Right lobe of liver (tissue), 6 donors: ENCODE results near the gene BAHD1. TPM values are rescaled to one million over a fixed set of nuclear protein-coding genes. Genes with fewer than 3 reads are reported as not detected.

ENCODE experiments used
- ATAC-seq, 4 donors: fragments of 200-7000 bp; cut with Tn5 transposase; one replicate each; pipeline ENCODE4 v1.9.1; 2020; ENCODE audit warnings: mild to moderate bottlenecking in 4 of 4, moderate library complexity in 4 of 4
- DNase-seq, 3 donors: peaks; one replicate each; pipeline ENCODE4 v3.0.0-alpha.2; 2020
- H3K27ac ChIP-seq, 3 donors: fragments of 200-600 bp; one replicate each; pipeline ENCODE4 v1.8.0; 2022
- H3K27me3 ChIP-seq, 2 donors: fragments of 200-600 bp; one replicate each; pipeline ENCODE4 v1.8.0; 2022
- H3K36me3 ChIP-seq, 4 donors: fragments of 200-600 bp; sonication (generic) in 1 of 4; one replicate each; pipeline versions ENCODE4 v1.5.1 to v1.8.0; 2017 to 2022; ENCODE audit warnings: control low read depth in 1 of 4
- H3K4me1 ChIP-seq, 4 donors: fragments of 200-600 bp; sonication (generic) in 1 of 4; one replicate each; pipeline versions ENCODE4 v1.5.1 to v1.8.0; 2017 to 2022; ENCODE audit warnings: control low read depth in 1 of 4
- H3K4me3 ChIP-seq, 3 donors: fragments of 200-600 bp; one replicate each; pipeline ENCODE4 v1.8.0; 2022
- H3K9me3 ChIP-seq, 4 donors: fragments of 200-600 bp; sonication (generic) in 1 of 4; one replicate each; pipeline versions ENCODE4 v1.5.1 to v1.8.0; 2017 to 2022; ENCODE audit warnings: control low read depth in 1 of 4
- CTCF ChIP-seq, 4 donors: fragments of 200-600 bp in 3 of 4; fragments of 450-650 bp in 1 of 4; IDR thresholded peaks; one replicate each; pipeline versions ENCODE4 v1.5.1 to v1.8.0; 2016 to 2022; ENCODE audit warnings: antibody characterized with exemption in 4 of 4, mild to moderate bottlenecking in 2 of 4
- POLR2A ChIP-seq: fragments of 450-650 bp; IDR thresholded peaks from one replicate; pipeline ENCODE4 v1.6.1; 2017; ENCODE audit warnings: antibody characterized with exemption, mild to moderate bottlenecking
- WGBS: methylation state at CpG from one replicate; pipeline ENCODE4 v1.1.6; 2018; ENCODE audit warnings: low coverage, low lambda C conversion rate; ENCODE audit not compliant: insufficient coverage; ENCODE audit errors: missing lambda C conversion rate; 5-methylcytosine and 5-hydroxymethylcytosine counted together
- intact Hi-C, 2 donors: fragments of 100-400 bp; cut with DNase I; formaldehyde crosslinking; loops; one replicate each; pipeline versions ENCODE4 v1.11.2 to v1.14.1; 2022
- total RNA-seq, 6 experiments: library from RNA; depleted of rRNA in 2 of 6; stranded (reverse); fragments of >200 nt in 2 of 6; fragmentation: NEBNext Ultra II Directional in 3 of 6; extraction: Animal tissue kit (Norgen Biotek cat#: 25700) in 3 of 6; gene quantifications; one replicate each; pipeline versions ENCODE4 v1.1.0 to v1.2.4, GENCODE V29; 2016 to 2023
- donor health status: DM: no; HTN: yes; CAD: no.
- donor health status: DM: no; HTN: no; CAD: no.
- donor health status: DM: no; HTN: no; CAD: no.
- donor health status: DM: no; HTN: yes; CAD: no.
- donor health status: DM: no; HTN: yes; CAD: no.

BAHD1 gene
- total RNA-seq, 6 experiments from 2014 or later, result 6.5 to 10.5 (median 9.0) TPM

DNA sequence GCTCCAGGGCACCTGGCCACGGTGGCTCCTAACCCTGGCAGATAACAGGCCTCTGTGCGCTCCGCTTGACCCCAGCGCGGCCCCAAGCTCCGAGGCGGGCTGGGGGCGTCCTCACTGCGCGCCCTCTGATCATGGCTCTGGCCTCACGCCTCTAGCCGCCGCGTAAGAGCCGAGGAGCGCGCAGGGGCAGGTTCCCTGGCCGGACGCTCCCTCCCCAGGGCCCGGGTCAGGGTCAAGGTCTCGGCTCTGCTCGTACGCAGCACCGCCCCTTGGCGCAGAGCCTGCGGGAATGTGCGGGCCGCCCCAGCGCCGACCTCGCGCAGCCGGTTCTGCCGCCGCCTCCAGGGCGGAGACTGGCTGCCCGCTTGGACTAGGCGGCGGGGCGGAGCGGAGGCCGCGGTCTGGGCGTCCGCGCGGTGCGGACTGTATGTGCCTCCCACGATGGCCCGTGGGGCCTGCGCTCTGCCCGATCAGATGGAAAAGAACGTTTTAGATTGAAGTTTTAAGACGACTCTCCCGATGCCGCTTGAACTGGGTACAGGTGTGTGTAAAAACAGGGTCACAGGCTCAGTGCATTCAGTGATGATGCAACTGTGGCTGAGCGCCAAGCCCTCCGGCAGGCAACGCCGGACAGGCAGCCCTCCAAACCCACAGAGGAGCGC lies 70.8 kb downstream of the BAHD1 start:
- Histone ChIP-seq H3K4me3 (peak overlapping the region; percentile 45 to 64 (median 63)), H3K36me3 (no peaks in the 10 kb centered on the region), H3K4me1 (peaks cover 0 to 12% (median 3%) of the 10 kb centered on the region in 4 donors), H3K27ac (peak overlapping the region; percentile 34 to 77 (median 77)), H3K27me3 (no peaks in the 10 kb centered on the region), H3K9me3 (no peaks in the 10 kb centered on the region)
- peak in 1 of 4 donors; percentile 6 for TF ChIP-seq CTCF (IDR thresholded peaks at IDR 0.05)
- TF ChIP-seq POLR2A, result peak; percentile 66
- 0% methylated on average over 8 of the region's 61 CpGs for WGBS
- intact Hi-C loops, result no loop called here
- DNase-seq (peak; percentile 94 to 97 (median 96)), ATAC-seq (peak; percentile 89 to 93 (median 92))

- H3K4me1 ChIP-seq, result peaks cover 0 to 9% (median 3%) of the 10 kb centered on the region in 4 donors
- no peaks in the 10 kb centered on the region for H3K9me3 ChIP-seq
- DNase-seq, result no peak
- WGBS, result 100% methylated on average over 1 of the region's 2 CpGs
- TF ChIP-seq CTCF (IDR thresholded peaks at IDR 0.05), result no peak
- ATAC-seq, result no peak
- H3K27ac ChIP-seq, result no peak overlapping the region
- no peak overlapping the region for H3K4me3 ChIP-seq
- H3K27me3 ChIP-seq, result no peaks in the 10 kb centered on the region
- intact Hi-C loops, result no loop called here
- H3K36me3 ChIP-seq, result no peaks in the 10 kb centered on the region
Observed at GRCh38 chr15:40512440-40512839, 71.7 kb downstream of the BAHD1 start.

GRCh38 chr15:40513609-40514008 lies 72.9 kb downstream of the BAHD1 start:
- intact Hi-C loops, result no loop called here
- DNase-seq (no peak), ATAC-seq (no peak)
- no peaks in the 10 kb centered on the region for H3K9me3 ChIP-seq
- H3K27ac ChIP-seq, result no peak overlapping the region
- H3K27me3 ChIP-seq, result no peaks in the 10 kb centered on the region
- TF ChIP-seq CTCF (IDR thresholded peaks at IDR 0.05) (no peak), POLR2A (no peak)
- no peak overlapping the region for H3K4me3 ChIP-seq
- peaks cover 0 to 9% (median 3%) of the 10 kb centered on the region in 4 donors for H3K4me1 ChIP-seq
- 100% methylated on average over 1 of the region's 5 CpGs for WGBS
- H3K36me3 ChIP-seq, result no peaks in the 10 kb centered on the region

GRCh38 chr15:40516322-40516721 lies 75.6 kb downstream of the BAHD1 start:
- 96% methylated on average over 2 of the region's 2 CpGs for WGBS
- ATAC-seq (no peak), DNase-seq (no peak)
- H3K9me3 ChIP-seq, result no peaks in the 10 kb centered on the region
- no peak overlapping the region for H3K4me3 ChIP-seq
- H3K27ac ChIP-seq, result no peak overlapping the region
- no peaks in the 10 kb centered on the region for H3K36me3 ChIP-seq
- H3K4me1 ChIP-seq, result no peaks in the 10 kb centered on the region
- intact Hi-C loops, result no loop called here
- TF ChIP-seq POLR2A, result no peak
- TF ChIP-seq CTCF (IDR thresholded peaks at IDR 0.05), result no peak
- H3K27me3 ChIP-seq, result no peaks in the 10 kb centered on the region

Other genes starting within 250 kb of the BAHD1 start
- gene PAK6, start 201.9 kb upstream of the BAHD1 start, total RNA-seq, result under 1 TPM in 4 of 6 experiments, not detected in 2; 0.05 to 0.19 (median 0.10) TPM
- gene ANKRD63, start 157.9 kb upstream of the BAHD1 start, total RNA-seq, result under 1 TPM in 1 of 6 experiments, not detected in 5; 0.24 TPM
- gene PLCB2, start 133.0 kb upstream of the BAHD1 start, total RNA-seq, result 10 to 100 TPM in 2 of 6 experiments, 1 to 10 TPM in 4; 5.0 to 18.0 (median 7.2) TPM
- gene INAFM2, start 117.3 kb upstream of the BAHD1 start, total RNA-seq, result 1 to 10 TPM; 4.6 to 8.7 (median 5.8) TPM
- gene CCDC9B, start 100.0 kb upstream of the BAHD1 start, total RNA-seq, result 10 to 100 TPM in 1 of 6 experiments, 1 to 10 TPM in 5; 4.2 to 11.9 (median 4.7) TPM
- not detected for gene PHGR1, start 89.9 kb upstream of the BAHD1 start, total RNA-seq
- under 1 TPM; 0.06 to 0.71 (median 0.16) TPM for gene DISP2, start 82.7 kb upstream of the BAHD1 start, total RNA-seq
- 10 to 100 TPM in 4 of 6 experiments, 1 to 10 TPM in 2; 5.4 to 17.2 (median 11.2) TPM for gene KNSTRN, start 58.2 kb upstream of the BAHD1 start, total RNA-seq
- 100 to 1,000 TPM in 3 of 6 experiments, 10 to 100 TPM in 3; 89.7 to 231 (median 122) TPM for gene IVD, start 35.2 kb upstream of the BAHD1 start, total RNA-seq
- gene CHST14, start 30.0 kb downstream of the BAHD1 start, total RNA-seq, result 1 to 10 TPM; 2.9 to 5.7 (median 4.8) TPM
- gene CCDC32, start 124.1 kb downstream of the BAHD1 start, total RNA-seq, result 10 to 100 TPM in 3 of 6 experiments, 1 to 10 TPM in 3; 6.4 to 12.3 (median 9.9) TPM
- 1 to 10 TPM; 4.7 to 7.4 (median 6.1) TPM for gene RPUSD2, start 128.3 kb downstream of the BAHD1 start, total RNA-seq
- gene KNL1, start 153.3 kb downstream of the BAHD1 start, total RNA-seq, result 1 to 10 TPM; 1.6 to 9.6 (median 3.6) TPM